ENCODE data around the gene SEMA5A. TPM values are rescaled to one million over a fixed set of nuclear protein-coding genes. Genes with fewer than 3 reads are reported as not detected.
"Not testable (repeated sequence)": the region's sequence is repeated elsewhere in the genome, so short reads cannot be mapped to it uniquely, and the experiment has no call there.

The SEMA5A gene
- total RNA-seq, 3 donors from 2014 or later: 0.03 to 0.26 (median 0.14) TPM

GRCh38 chr5:9356351-9356825 lies 189.5 kb downstream of the SEMA5A start:
- no peaks in the 10 kb centered on the region for H3K4me1 Mint-ChIP-seq (ENCODE audit: low read depth)
- no peak for ATAC-seq
- H3K4me3 Mint-ChIP-seq: no peak overlapping the region

GRCh38 chr5:9354336-9355081 lies 191.4 kb downstream of the SEMA5A start:
- Mint-ChIP-seq H3K4me3 (no peak overlapping the region), H3K4me1 (ENCODE audit: low read depth) (no peaks in the 10 kb centered on the region), H3K27me3 (ENCODE audit: low read depth) (no peaks in the 10 kb centered on the region), H3K36me3 (ENCODE audit: insufficient read depth) (no peaks in the 10 kb centered on the region), H3K9me3 (peaks cover 6% of the 10 kb centered on the region)
- no peak for ATAC-seq
- DNase-seq: no peak

More at GRCh38 chr5:9356351-9356825, 189.5 kb downstream of the SEMA5A start:
- Mint-ChIP-seq H3K36me3 (ENCODE audit: insufficient read depth) (no peaks in the 10 kb centered on the region), H3K27me3 (ENCODE audit: low read depth) (no peaks in the 10 kb centered on the region), H3K9me3 (peaks cover 6% of the 10 kb centered on the region)
- no peak for DNase-seq

- H3K36me3 Mint-ChIP-seq (ENCODE audit: insufficient read depth); H3K27me3 Mint-ChIP-seq (ENCODE audit: low read depth); ATAC-seq; H3K4me3 Mint-ChIP-seq; H3K9me3 Mint-ChIP-seq; DNase-seq; H3K4me1 Mint-ChIP-seq (ENCODE audit: low read depth): not testable (repeated sequence)
These were observed 192.8 kb downstream of the SEMA5A start for GRCh38 chr5:9353048-9353447.

- Mint-ChIP-seq H3K27me3 (ENCODE audit: low read depth) (no peaks in the 10 kb centered on the region), H3K9me3 (peaks cover 6% of the 10 kb centered on the region), H3K36me3 (ENCODE audit: insufficient read depth) (no peaks in the 10 kb centered on the region), H3K4me1 (ENCODE audit: low read depth) (no peaks in the 10 kb centered on the region), H3K4me3 (no peak overlapping the region)
- DNase-seq (no peak), ATAC-seq (no peak)
These were observed 194.3 kb downstream of the SEMA5A start for GRCh38 chr5:9351546-9351945.

- H3K27me3 Mint-ChIP-seq (ENCODE audit: low read depth): no peaks in the 10 kb centered on the region
- ATAC-seq (no peak), DNase-seq (no peak)
- H3K4me1 Mint-ChIP-seq (ENCODE audit: low read depth): no peaks in the 10 kb centered on the region
- no peaks in the 10 kb centered on the region for H3K36me3 Mint-ChIP-seq (ENCODE audit: insufficient read depth)
- peaks cover 3% of the 10 kb centered on the region for H3K9me3 Mint-ChIP-seq
- H3K4me3 Mint-ChIP-seq: no peak overlapping the region
These were observed 195.5 kb downstream of the SEMA5A start for GRCh38 chr5:9350301-9350797.

- Mint-ChIP-seq H3K9me3 (no peaks in the 10 kb centered on the region), H3K36me3 (ENCODE audit: insufficient read depth) (no peaks in the 10 kb centered on the region), H3K27me3 (ENCODE audit: low read depth) (no peaks in the 10 kb centered on the region), H3K4me1 (ENCODE audit: low read depth) (no peaks in the 10 kb centered on the region), H3K4me3 (no peak overlapping the region)
- DNase-seq: no peak
- no peak for ATAC-seq
These were observed 197.4 kb downstream of the SEMA5A start for GRCh38 chr5:9348401-9348996.

GRCh38 chr5:9347541-9348295 lies 198.2 kb downstream of the SEMA5A start:
- no peaks in the 10 kb centered on the region for H3K36me3 Mint-ChIP-seq (ENCODE audit: insufficient read depth)
- H3K27me3 Mint-ChIP-seq (ENCODE audit: low read depth): no peaks in the 10 kb centered on the region
- H3K4me3 Mint-ChIP-seq: no peak overlapping the region
- no peaks in the 10 kb centered on the region for H3K9me3 Mint-ChIP-seq
- H3K4me1 Mint-ChIP-seq (ENCODE audit: low read depth): no peaks in the 10 kb centered on the region
- no peak for ATAC-seq
- no peak for DNase-seq

- Mint-ChIP-seq H3K4me1 (ENCODE audit: low read depth) (no peaks in the 10 kb centered on the region), H3K4me3 (no peak overlapping the region), H3K36me3 (ENCODE audit: insufficient read depth) (no peaks in the 10 kb centered on the region), H3K27me3 (ENCODE audit: low read depth) (no peaks in the 10 kb centered on the region), H3K9me3 (no peaks in the 10 kb centered on the region)
- ATAC-seq (no peak), DNase-seq (no peak)
These were observed 198.8 kb downstream of the SEMA5A start for GRCh38 chr5:9347032-9347431.

GRCh38 chr5:9344751-9345240 lies 201.1 kb downstream of the SEMA5A start:
- ATAC-seq (no peak), DNase-seq (no peak)
- Mint-ChIP-seq H3K36me3 (ENCODE audit: insufficient read depth) (no peaks in the 10 kb centered on the region), H3K4me3 (no peak overlapping the region), H3K9me3 (no peaks in the 10 kb centered on the region), H3K27me3 (ENCODE audit: low read depth) (no peaks in the 10 kb centered on the region), H3K4me1 (ENCODE audit: low read depth) (no peaks in the 10 kb centered on the region)

- H3K36me3 Mint-ChIP-seq (ENCODE audit: insufficient read depth): no peaks in the 10 kb centered on the region
- ATAC-seq: no peak
- peaks cover 6% of the 10 kb centered on the region for H3K9me3 Mint-ChIP-seq
- no peak overlapping the region for H3K4me3 Mint-ChIP-seq
- H3K4me1 Mint-ChIP-seq (ENCODE audit: low read depth): no peaks in the 10 kb centered on the region
- H3K27me3 Mint-ChIP-seq (ENCODE audit: low read depth): no peaks in the 10 kb centered on the region
- DNase-seq: no peak
These were observed 202.6 kb downstream of the SEMA5A start for GRCh38 chr5:9343146-9343850.

GRCh38 chr5:9342161-9342787 lies 203.6 kb downstream of the SEMA5A start:
- Mint-ChIP-seq H3K27me3 (ENCODE audit: low read depth) (no peaks in the 10 kb centered on the region), H3K36me3 (ENCODE audit: insufficient read depth) (no peaks in the 10 kb centered on the region), H3K4me3 (no peak overlapping the region), H3K4me1 (ENCODE audit: low read depth) (no peaks in the 10 kb centered on the region), H3K9me3 (peaks cover 8% of the 10 kb centered on the region)
- DNase-seq (no peak), ATAC-seq (no peak)

- Mint-ChIP-seq H3K36me3 (ENCODE audit: insufficient read depth) (no peaks in the 10 kb centered on the region), H3K4me1 (ENCODE audit: low read depth) (no peaks in the 10 kb centered on the region), H3K9me3 (peaks cover 8% of the 10 kb centered on the region), H3K27me3 (ENCODE audit: low read depth) (no peaks in the 10 kb centered on the region), H3K4me3 (no peak overlapping the region)
- ATAC-seq (no peak), DNase-seq (no peak)
These were observed 205.8 kb downstream of the SEMA5A start for GRCh38 chr5:9340085-9340484.

GRCh38 chr5:9339206-9339818 lies 206.6 kb downstream of the SEMA5A start:
- DNase-seq (no peak), ATAC-seq (no peak)
- Mint-ChIP-seq H3K27me3 (ENCODE audit: low read depth) (no peaks in the 10 kb centered on the region), H3K4me3 (no peak overlapping the region), H3K4me1 (ENCODE audit: low read depth) (no peaks in the 10 kb centered on the region), H3K36me3 (ENCODE audit: insufficient read depth) (no peaks in the 10 kb centered on the region), H3K9me3 (peaks cover 8% of the 10 kb centered on the region)

Measured in activated T-cell treated with anti-CD3 and anti-CD28 coated beads, Interleukin-2, amount 50 U/mL, for 4 hours (primary cell).